Measurements from ENCODE around the gene AQP2. TPM values are rescaled to one million over a fixed set of nuclear protein-coding genes. Genes with fewer than 3 reads are reported as not detected.

AQP2 gene
- total and polyA plus RNA-seq, 4 donors, result not detected

DNA sequence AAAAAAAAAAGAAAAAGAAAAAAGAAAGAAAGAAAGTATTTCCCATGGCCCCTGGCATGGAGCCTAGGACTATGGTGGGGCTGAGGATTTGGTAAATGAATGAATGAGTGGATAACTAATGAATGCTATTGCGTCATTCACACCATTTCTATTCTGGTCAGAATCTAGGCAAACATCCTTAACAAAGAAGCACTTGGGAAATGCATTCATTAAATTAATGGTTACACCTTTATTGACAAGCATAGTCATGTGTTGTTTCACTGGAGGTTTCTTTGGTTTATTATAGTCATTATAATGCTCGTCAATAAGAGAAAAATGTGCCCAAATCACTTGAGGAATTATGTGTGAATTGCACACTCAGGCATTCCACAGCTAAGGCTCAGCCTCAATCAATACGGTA is 13.6 kb upstream of the AQP2 start:
- Histone ChIP-seq H3K9me3 (ENCODE audit: control insufficient read depth in 4 of 4, low read length in 3 of 4) (no peaks in the 10 kb centered on the region), H3K27ac (ENCODE audit: low read depth in 1 of 2, low read length in 2 of 2) (no peak overlapping the region), H3K36me3 (ENCODE audit: control insufficient read depth in 4 of 4, insufficient read depth in 3 of 4, low read depth in 1 of 4, low read length in 3 of 4) (no peaks in the 10 kb centered on the region), H3K4me1 (ENCODE audit: control insufficient read depth in 4 of 4, insufficient read depth in 4 of 4, low read length in 3 of 4) (no peaks in the 10 kb centered on the region), H3K9ac (ENCODE audit: low read depth in 1 of 2, low read length in 2 of 2) (no peak overlapping the region), H3K27me3 (ENCODE audit: control insufficient read depth in 4 of 4, insufficient read depth in 4 of 4, low read length in 3 of 4) (no peaks in the 10 kb centered on the region), H3K4me3 (ENCODE audit: low read depth in 1 of 3, low read length in 3 of 3) (no peak overlapping the region)
- TF ChIP-seq, protein P1, sequence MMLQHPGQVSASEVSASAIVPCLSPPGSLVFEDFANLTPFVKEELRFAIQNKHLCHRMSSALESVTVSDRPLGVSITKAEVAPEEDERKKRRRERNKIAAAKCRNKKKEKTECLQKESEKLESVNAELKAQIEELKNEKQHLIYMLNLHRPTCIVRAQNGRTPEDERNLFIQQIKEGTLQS (IDR thresholded peaks at IDR 0.05), result no peak
- no peak for TF ChIP-seq TAF1 (conservative IDR thresholded peaks at IDR 0.05)
- TF ChIP-seq GABPA (IDR thresholded peaks at IDR 0.05 in 1 of 2, conservative IDR thresholded peaks at IDR 0.05 in 1 of 2), result no peak
- WGBS, result 82% methylated on average over 3 of the region's 3 CpGs
- no peak for DNase-seq (ENCODE audit: low spot score)

DNA sequence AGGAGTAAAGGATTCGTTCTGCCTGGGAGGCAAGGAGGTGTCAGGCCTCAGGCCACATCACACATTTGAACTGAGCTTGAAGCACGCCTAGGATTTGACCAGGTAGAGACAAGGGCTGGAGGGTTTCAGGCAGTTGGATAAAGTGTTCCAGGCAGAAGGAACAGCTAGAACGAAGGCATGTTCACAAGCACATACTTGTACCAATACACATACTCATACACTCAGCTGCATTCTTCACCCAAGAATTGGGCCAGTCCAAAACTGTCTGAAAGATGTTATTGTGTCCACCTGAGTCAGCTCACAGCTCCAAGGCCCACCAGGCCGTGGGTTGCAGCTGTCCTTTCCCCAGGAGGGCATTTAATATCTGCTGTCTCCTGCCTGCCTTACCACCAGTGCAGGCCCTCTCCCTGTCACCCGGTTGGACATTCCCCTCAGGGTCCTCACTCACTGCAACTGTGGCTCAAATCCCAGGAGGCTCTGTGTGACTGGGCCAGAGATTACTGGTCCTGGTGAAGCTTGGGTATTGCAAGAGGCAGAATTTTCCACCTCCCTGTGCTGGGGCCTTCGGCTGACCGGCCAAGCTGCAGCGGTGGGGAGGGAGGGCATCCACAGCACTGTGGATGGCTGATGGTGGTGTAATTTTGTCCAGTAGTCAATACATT is 12.8 kb upstream of the AQP2 start:
- TF ChIP-seq, protein P2, sequence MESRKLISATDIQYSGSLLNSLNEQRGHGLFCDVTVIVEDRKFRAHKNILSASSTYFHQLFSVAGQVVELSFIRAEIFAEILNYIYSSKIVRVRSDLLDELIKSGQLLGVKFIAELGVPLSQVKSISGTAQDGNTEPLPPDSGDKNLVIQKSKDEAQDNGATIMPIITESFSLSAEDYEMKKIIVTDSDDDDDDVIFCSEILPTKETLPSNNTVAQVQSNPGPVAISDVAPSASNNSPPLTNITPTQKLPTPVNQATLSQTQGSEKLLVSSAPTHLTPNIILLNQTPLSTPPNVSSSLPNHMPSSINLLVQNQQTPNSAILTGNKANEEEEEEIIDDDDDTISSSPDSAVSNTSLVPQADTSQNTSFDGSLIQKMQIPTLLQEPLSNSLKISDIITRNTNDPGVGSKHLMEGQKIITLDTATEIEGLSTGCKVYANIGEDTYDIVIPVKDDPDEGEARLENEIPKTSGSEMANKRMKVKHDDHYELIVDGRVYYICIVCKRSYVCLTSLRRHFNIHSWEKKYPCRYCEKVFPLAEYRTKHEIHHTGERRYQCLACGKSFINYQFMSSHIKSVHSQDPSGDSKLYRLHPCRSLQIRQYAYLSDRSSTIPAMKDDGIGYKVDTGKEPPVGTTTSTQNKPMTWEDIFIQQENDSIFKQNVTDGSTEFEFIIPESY (IDR thresholded peaks at IDR 0.05), result no peak
- TF ChIP-seq FOXA1 (IDR thresholded peaks at IDR 0.05), result no peak
- no peak for TF ChIP-seq NR2F2 (IDR thresholded peaks at IDR 0.05)
- TF ChIP-seq, protein P3, sequence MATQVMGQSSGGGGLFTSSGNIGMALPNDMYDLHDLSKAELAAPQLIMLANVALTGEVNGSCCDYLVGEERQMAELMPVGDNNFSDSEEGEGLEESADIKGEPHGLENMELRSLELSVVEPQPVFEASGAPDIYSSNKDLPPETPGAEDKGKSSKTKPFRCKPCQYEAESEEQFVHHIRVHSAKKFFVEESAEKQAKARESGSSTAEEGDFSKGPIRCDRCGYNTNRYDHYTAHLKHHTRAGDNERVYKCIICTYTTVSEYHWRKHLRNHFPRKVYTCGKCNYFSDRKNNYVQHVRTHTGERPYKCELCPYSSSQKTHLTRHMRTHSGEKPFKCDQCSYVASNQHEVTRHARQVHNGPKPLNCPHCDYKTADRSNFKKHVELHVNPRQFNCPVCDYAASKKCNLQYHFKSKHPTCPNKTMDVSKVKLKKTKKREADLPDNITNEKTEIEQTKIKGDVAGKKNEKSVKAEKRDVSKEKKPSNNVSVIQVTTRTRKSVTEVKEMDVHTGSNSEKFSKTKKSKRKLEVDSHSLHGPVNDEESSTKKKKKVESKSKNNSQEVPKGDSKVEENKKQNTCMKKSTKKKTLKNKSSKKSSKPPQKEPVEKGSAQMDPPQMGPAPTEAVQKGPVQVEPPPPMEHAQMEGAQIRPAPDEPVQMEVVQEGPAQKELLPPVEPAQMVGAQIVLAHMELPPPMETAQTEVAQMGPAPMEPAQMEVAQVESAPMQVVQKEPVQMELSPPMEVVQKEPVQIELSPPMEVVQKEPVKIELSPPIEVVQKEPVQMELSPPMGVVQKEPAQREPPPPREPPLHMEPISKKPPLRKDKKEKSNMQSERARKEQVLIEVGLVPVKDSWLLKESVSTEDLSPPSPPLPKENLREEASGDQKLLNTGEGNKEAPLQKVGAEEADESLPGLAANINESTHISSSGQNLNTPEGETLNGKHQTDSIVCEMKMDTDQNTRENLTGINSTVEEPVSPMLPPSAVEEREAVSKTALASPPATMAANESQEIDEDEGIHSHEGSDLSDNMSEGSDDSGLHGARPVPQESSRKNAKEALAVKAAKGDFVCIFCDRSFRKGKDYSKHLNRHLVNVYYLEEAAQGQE (IDR thresholded peaks at IDR 0.05), result no peak
- TF ChIP-seq HNF4G (IDR thresholded peaks at IDR 0.05), result no peak
- TF ChIP-seq, protein P4, sequence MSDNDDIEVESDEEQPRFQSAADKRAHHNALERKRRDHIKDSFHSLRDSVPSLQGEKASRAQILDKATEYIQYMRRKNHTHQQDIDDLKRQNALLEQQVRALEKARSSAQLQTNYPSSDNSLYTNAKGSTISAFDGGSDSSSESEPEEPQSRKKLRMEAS (IDR thresholded peaks at IDR 0.05), result no peak
- no peak for TF ChIP-seq RXRA (IDR thresholded peaks at IDR 0.05)
- no peak for TF ChIP-seq FOXA2 (IDR thresholded peaks at IDR 0.05)
- TF ChIP-seq TAF1 (conservative IDR thresholded peaks at IDR 0.05), result no peak
- TF ChIP-seq, protein P1 (IDR thresholded peaks at IDR 0.05), result no peak
- TF ChIP-seq YY1 (IDR thresholded peaks at IDR 0.05), result no peak
- no peak for TF ChIP-seq HNF4A (conservative IDR thresholded peaks at IDR 0.05)
- TF ChIP-seq, protein P5, sequence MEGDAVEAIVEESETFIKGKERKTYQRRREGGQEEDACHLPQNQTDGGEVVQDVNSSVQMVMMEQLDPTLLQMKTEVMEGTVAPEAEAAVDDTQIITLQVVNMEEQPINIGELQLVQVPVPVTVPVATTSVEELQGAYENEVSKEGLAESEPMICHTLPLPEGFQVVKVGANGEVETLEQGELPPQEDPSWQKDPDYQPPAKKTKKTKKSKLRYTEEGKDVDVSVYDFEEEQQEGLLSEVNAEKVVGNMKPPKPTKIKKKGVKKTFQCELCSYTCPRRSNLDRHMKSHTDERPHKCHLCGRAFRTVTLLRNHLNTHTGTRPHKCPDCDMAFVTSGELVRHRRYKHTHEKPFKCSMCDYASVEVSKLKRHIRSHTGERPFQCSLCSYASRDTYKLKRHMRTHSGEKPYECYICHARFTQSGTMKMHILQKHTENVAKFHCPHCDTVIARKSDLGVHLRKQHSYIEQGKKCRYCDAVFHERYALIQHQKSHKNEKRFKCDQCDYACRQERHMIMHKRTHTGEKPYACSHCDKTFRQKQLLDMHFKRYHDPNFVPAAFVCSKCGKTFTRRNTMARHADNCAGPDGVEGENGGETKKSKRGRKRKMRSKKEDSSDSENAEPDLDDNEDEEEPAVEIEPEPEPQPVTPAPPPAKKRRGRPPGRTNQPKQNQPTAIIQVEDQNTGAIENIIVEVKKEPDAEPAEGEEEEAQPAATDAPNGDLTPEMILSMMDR (IDR thresholded peaks at IDR 0.05; ENCODE audit: low read depth, low read length, missing input control), result no peak
- no peak for TF ChIP-seq JUND (IDR thresholded peaks at IDR 0.05)
- no peak for TF ChIP-seq RAD21 (IDR thresholded peaks at IDR 0.05)
- TF ChIP-seq GABPA (IDR thresholded peaks at IDR 0.05 in 1 of 2, conservative IDR thresholded peaks at IDR 0.05 in 1 of 2), result no peak
- Histone ChIP-seq H3K9ac (ENCODE audit: low read depth in 1 of 2, low read length in 2 of 2) (no peak overlapping the region), H3K27me3 (ENCODE audit: control insufficient read depth in 4 of 4, insufficient read depth in 4 of 4, low read length in 3 of 4) (no peaks in the 10 kb centered on the region), H3K4me1 (ENCODE audit: control insufficient read depth in 4 of 4, insufficient read depth in 4 of 4, low read length in 3 of 4) (no peaks in the 10 kb centered on the region), H3K27ac (ENCODE audit: low read depth in 1 of 2, low read length in 2 of 2) (no peak overlapping the region), H3K4me3 (ENCODE audit: low read depth in 1 of 3, low read length in 3 of 3) (no peak overlapping the region), H3K36me3 (ENCODE audit: control insufficient read depth in 4 of 4, insufficient read depth in 3 of 4, low read depth in 1 of 4, low read length in 3 of 4) (no peaks in the 10 kb centered on the region), H3K9me3 (ENCODE audit: control insufficient read depth in 4 of 4, low read length in 3 of 4) (no peaks in the 10 kb centered on the region)
- no peak for DNase-seq (ENCODE audit: low spot score)
- 89% methylated on average over 8 of the region's 8 CpGs for WGBS

Measured in liver (tissue), 9 donors.